Measurements from ENCODE around the gene NEMP1. TPM values are rescaled to one million over a fixed set of nuclear protein-coding genes. Genes with fewer than 3 reads are reported as not detected.

The NEMP1 gene
- total RNA-seq, 6 experiments from 2014 or later = 13.0 to 22.1 (median 20.7) TPM

- TF ChIP-seq, protein P1, sequence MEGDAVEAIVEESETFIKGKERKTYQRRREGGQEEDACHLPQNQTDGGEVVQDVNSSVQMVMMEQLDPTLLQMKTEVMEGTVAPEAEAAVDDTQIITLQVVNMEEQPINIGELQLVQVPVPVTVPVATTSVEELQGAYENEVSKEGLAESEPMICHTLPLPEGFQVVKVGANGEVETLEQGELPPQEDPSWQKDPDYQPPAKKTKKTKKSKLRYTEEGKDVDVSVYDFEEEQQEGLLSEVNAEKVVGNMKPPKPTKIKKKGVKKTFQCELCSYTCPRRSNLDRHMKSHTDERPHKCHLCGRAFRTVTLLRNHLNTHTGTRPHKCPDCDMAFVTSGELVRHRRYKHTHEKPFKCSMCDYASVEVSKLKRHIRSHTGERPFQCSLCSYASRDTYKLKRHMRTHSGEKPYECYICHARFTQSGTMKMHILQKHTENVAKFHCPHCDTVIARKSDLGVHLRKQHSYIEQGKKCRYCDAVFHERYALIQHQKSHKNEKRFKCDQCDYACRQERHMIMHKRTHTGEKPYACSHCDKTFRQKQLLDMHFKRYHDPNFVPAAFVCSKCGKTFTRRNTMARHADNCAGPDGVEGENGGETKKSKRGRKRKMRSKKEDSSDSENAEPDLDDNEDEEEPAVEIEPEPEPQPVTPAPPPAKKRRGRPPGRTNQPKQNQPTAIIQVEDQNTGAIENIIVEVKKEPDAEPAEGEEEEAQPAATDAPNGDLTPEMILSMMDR (IDR thresholded peaks at IDR 0.05) = no peak
- Mint-ChIP-seq H3K4me3 (no peak overlapping the region), H3K9me3 (peaks cover 5% of the 10 kb centered on the region), H3K4me1 (ENCODE audit: low read depth) (peaks cover 34% of the 10 kb centered on the region), H3K27me3 (ENCODE audit: insufficient read depth) (peaks cover 5% of the 10 kb centered on the region), H3K27ac (no peak overlapping the region), H3K36me3 (ENCODE audit: low read depth) (no peaks in the 10 kb centered on the region)
- no peak for DNase-seq
These were observed 38.1 kb upstream of the NEMP1 start for GRCh38 chr12:57116580-57117281.

GRCh38 chr12:57112492-57113294 is 34.1 kb upstream of the NEMP1 start:
- DNase-seq = no peak
- TF ChIP-seq, protein P1 (IDR thresholded peaks at IDR 0.05) = peak; percentile 87
- peaks cover 40% of the 10 kb centered on the region for H3K4me1 Mint-ChIP-seq (ENCODE audit: low read depth)
- H3K27me3 Mint-ChIP-seq (ENCODE audit: insufficient read depth) = peaks cover 9% of the 10 kb centered on the region
- peaks cover 5% of the 10 kb centered on the region; the same call in 1 of the 2 replicates for H3K36me3 Mint-ChIP-seq (ENCODE audit: low read depth)
- peak overlapping the region; percentile 92; the same call in 1 of the 2 replicates for H3K4me3 Mint-ChIP-seq
- H3K27ac Mint-ChIP-seq = no peak overlapping the region
- H3K9me3 Mint-ChIP-seq = peaks cover 5% of the 10 kb centered on the region

DNA sequence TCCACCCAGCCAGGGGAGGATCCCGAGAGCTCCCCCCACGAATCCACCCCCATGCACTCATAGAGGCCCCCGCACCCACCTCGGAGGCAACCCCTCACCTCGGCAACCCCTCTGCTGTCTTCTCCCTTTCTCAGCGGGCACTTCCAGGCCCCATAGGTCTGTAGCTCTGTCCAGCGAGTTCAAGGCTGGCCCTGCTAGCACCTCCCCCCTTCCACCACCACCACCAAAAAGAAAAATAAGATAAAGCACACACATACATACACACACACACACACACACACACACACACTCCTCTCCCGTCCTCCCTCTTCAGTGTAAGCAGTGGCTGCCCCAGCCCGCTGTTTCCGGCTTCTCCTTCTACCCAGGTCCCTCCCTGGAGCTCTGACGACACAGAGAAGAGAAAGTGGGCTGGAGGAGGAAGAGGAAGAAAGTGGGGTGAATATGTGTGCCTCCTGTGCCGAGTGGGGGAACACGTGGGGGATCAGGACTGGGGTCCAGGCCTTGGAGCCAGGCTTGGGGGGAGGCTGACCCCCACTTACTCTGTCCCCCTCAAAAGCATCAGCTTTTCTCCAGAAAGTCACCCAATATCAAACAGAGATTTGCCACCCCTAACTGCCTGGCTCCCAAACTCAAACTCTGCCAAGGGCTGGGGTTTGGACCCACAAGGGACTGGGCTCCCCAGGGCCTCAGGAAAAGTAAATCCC is 32.6 kb upstream of the NEMP1 start, which contains the start of gene STAT6:
TSS of gene STAT6 (minus strand) at position 332 of the 704 bp plus-strand sequence. CDS start 3,084 bp downstream, outside the sequence.
- Mint-ChIP-seq H3K27me3 (ENCODE audit: insufficient read depth) (peaks cover 9% of the 10 kb centered on the region), H3K36me3 (ENCODE audit: low read depth) (peaks cover 18% of the 10 kb centered on the region), H3K4me3 (peak within 1 kb of the TSS; percentile 92), H3K9me3 (peaks cover 5% of the 10 kb centered on the region), H3K4me1 (ENCODE audit: low read depth) (peaks cover 42% of the 10 kb centered on the region), H3K27ac (peak within 1 kb of the TSS; percentile 89)
- DNase-seq = peak; percentile 88
- TF ChIP-seq, protein P1 (IDR thresholded peaks at IDR 0.05) = peak; percentile 47; the same call in 1 of the 2 replicates

GRCh38 chr12:57110104-57111030 is 31.8 kb upstream of the NEMP1 start:
- peaks cover 42% of the 10 kb centered on the region for H3K4me1 Mint-ChIP-seq (ENCODE audit: low read depth)
- peak overlapping the region; percentile 92 for H3K4me3 Mint-ChIP-seq
- H3K36me3 Mint-ChIP-seq (ENCODE audit: low read depth) = peaks cover 18% of the 10 kb centered on the region
- H3K9me3 Mint-ChIP-seq = peaks cover 5% of the 10 kb centered on the region
- DNase-seq = peak; percentile 53
- TF ChIP-seq, protein P1 (IDR thresholded peaks at IDR 0.05) = no peak; the same call in 1 of the 2 replicates
- peak overlapping the region; percentile 89 for H3K27ac Mint-ChIP-seq
- H3K27me3 Mint-ChIP-seq (ENCODE audit: insufficient read depth) = peaks cover 9% of the 10 kb centered on the region

All from HFFc6 (cell line).